GM12873 (cell line): ENCODE measurements around the gene ST6GALNAC1.

Experiments
- TF ChIP-seq, protein P1 (sequence below): IDR thresholded peaks from 2 replicates; pipeline ENCODE4 v1.5.1; 2012; ENCODE audit warnings: low read depth, mild to moderate bottlenecking, moderate library complexity, low read length, control low read depth; ENCODE audit not compliant: insufficient read depth; ENCODE audit errors: missing control alignments

Gene ST6GALNAC1

DNA sequence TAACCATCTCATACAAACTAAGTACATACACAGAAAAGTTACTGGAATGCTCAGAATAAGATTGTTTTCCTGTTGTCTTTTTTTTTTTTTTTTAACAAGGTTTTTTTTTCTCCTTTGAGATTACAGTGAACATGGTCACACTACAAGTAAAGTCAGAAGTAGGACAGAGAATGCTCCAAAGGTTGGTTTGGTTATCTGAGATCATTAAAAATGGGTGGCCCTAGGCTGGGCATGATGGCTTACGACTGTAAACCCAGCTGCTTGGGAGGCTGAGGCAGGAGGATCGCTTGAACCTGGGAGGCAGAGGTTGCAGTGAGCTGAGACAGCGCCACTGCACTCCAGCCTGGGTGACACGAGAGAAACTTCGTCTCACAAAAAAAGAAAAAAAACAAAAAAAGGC is 6.9 kb upstream of the ST6GALNAC1 start:
- TF ChIP-seq, protein P1, sequence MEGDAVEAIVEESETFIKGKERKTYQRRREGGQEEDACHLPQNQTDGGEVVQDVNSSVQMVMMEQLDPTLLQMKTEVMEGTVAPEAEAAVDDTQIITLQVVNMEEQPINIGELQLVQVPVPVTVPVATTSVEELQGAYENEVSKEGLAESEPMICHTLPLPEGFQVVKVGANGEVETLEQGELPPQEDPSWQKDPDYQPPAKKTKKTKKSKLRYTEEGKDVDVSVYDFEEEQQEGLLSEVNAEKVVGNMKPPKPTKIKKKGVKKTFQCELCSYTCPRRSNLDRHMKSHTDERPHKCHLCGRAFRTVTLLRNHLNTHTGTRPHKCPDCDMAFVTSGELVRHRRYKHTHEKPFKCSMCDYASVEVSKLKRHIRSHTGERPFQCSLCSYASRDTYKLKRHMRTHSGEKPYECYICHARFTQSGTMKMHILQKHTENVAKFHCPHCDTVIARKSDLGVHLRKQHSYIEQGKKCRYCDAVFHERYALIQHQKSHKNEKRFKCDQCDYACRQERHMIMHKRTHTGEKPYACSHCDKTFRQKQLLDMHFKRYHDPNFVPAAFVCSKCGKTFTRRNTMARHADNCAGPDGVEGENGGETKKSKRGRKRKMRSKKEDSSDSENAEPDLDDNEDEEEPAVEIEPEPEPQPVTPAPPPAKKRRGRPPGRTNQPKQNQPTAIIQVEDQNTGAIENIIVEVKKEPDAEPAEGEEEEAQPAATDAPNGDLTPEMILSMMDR: no peak

DNA sequence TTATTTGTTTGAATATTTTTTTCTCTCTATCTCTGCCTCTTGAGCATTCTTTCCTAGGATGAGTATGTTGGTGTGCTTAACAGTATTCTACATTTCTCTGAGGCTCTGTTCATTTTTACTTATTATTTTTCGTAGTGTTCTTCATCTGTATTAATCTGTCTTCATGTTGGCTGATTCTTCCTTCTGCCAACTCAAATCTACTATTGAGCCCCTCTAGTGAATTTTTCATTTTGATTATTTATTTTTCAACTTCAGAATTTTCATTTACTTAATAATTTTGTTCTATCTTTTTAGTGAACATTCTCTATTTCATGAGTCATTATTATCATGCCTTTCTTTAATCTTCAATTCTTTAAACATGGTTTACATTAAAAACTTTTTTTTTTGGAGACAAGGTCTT is 3.2 kb upstream of the ST6GALNAC1 start:
- TF ChIP-seq, protein P1: no peak

DNA sequence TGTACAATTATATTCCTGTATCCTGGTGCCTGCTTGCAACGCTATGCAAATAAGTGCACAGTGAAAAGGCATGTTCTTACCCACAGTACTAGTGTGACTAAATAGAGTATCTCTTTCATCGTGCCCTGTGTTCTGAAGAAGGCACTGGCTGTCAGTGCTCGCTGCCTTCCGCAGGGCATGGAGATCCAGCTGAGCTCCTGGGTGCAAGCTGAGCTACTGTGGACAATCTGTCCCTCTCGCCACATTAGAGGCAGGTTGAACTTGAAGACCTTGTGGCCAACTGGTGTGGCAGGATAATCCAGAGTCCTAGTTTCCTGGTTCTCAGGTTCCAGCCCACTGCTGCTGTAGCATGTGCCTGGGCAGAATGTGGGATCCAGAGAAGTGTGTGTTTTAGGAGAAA is 1.9 kb upstream of the ST6GALNAC1 start:
- TF ChIP-seq, protein P1: no peak

DNA sequence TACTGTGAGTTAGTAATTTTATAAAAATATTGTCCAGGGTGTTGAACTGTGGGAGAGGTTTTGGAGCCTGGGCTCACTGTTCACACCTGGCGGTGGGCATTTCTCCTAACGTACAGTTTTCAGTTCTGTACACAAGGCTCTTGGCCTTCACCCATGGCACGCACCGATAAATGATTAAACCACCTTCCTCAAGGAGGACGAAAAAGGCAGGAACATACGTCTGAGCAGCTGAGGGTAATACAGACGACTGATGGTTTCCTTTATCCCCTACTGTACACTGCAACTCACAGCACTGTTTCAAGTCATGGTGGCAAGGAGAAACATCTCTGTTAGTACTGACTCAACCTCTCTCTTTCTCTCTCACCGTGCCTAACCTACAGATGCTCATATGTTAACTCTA is 1.4 kb upstream of the ST6GALNAC1 start:
- TF ChIP-seq, protein P1: no peak

DNA sequence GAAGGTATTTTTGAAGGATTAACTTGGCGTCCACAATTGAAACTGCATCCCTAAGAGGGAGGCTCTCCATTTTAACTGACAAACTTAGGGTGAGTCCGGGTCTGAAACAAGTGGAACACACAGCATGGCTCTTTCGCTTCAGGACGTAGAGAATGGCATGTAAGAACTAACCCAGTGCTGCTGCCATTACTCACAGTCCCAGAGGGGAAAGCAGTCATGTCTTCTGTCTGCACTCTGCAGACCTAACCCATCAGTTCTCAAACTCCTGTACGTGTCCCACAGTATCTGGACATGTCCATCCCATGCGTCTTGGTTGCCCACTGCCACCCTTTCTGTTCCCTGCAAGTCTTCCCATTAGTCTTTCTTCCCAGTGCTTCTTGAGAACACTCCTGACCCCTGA is 563 bp downstream of the ST6GALNAC1 start:
- TF ChIP-seq, protein P1: no peak

DNA sequence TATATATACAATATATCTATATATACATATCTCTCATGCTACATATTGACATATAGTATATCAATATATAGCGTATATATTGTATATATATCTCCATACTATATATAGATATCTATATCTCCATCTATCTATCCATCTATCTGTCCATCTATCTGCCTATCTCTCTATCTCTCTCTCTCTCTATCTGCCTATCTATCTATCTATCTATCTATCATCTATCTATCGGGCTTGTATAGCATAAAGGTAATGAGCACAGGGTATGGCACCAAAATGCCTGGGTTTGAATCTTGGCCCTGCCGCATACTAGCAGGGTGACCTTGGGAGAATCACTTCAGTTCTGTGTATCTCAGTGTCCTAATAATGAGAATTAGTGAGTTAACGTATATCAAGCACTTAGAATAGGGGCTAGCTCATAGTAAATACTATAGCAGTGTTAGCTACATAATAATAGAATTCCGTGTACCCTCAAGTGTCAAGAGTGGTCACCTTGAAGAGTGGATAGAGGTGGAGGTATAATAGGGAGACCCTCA is 1.5 kb downstream of the ST6GALNAC1 start:
- TF ChIP-seq, protein P1: no peak

DNA sequence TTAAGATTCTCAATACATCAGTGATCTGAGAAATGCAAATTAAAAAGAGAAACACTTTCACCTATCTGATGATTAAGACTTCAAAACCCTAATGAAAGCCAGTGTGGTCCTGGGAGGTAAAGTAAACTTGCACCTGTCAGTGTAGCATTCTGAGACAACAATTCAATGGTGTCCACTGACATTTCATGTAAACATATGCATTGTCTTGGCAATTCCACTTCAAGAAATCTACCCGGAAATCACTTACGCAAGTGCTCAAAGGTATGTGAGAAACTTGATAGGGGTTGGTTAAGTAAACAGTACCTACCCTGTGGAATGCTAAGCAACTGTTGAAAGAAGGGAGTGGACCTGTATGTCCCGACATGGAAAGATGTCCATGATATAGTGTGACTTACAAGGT is 2.1 kb downstream of the ST6GALNAC1 start:
- TF ChIP-seq, protein P1: no peak
